ENCODE results near the gene COG1. TPM values are rescaled to one million over a fixed set of nuclear protein-coding genes. Genes with fewer than 3 reads are reported as not detected.

The COG1 gene
- total and polyA plus RNA-seq, 2 donors (not counting 1 experiment from before 2014, with no cell fraction given), result 20.0 to 21.0 TPM

GRCh38 chr17:73226556-73227172 is 33.8 kb downstream of the COG1 start:
- peak overlapping the region; percentile 61 for H3K4me2 ChIP-seq (ENCODE audit: extremely low read depth, insufficient read depth, low read length)
- no peak overlapping the region for H2AFZ ChIP-seq (ENCODE audit: low read length)
- no peaks in the 10 kb centered on the region for H4K20me1 ChIP-seq (ENCODE audit: control insufficient read depth, extremely low read depth, insufficient read depth, low read length)
- H3K79me2 ChIP-seq (ENCODE audit: control insufficient read depth, insufficient read depth, low read length), result peaks cover 57% of the 10 kb centered on the region
- no peaks in the 10 kb centered on the region for H3K9me3 ChIP-seq (ENCODE audit: control insufficient read depth, insufficient read depth, low read depth, low read length)
- H3K9ac ChIP-seq (ENCODE audit: insufficient read depth, low read length), result no peak overlapping the region
- H3K4me1 ChIP-seq (ENCODE audit: control insufficient read depth, extremely low read depth, insufficient read depth, low read length), result peaks cover 22% of the 10 kb centered on the region
- no peak overlapping the region for H3K27ac ChIP-seq (ENCODE audit: insufficient read depth, low read length)
- no peaks in the 10 kb centered on the region for H3K27me3 ChIP-seq (ENCODE audit: control insufficient read depth, insufficient read depth, low read length)
- TF ChIP-seq CTCF (conservative IDR thresholded peaks at IDR 0.05 in 1 of 2, IDR thresholded peaks at IDR 0.05 in 1 of 2; ENCODE audit: low read depth in 1 of 2, low read length in 2 of 2) (no peak), EZH2 (IDR thresholded peaks at IDR 0.05; ENCODE audit: low read length, missing control alignments) (no peak)
- no peaks in the 10 kb centered on the region for H3K36me3 ChIP-seq (ENCODE audit: control insufficient read depth, insufficient read depth, low read length)
- peak overlapping the region in 2 of 4 experiments; percentile 5 for H3K4me3 ChIP-seq (replicated peaks in 1 of 4; ENCODE audit: control extremely low read depth in 1 of 4, insufficient read depth in 1 of 4, low read depth in 3 of 4, low read length in 4 of 4)
- peak in 1 of 2 donors; percentile 44 for DNase-seq (ENCODE audit: low read depth in 2 of 2)

DNA sequence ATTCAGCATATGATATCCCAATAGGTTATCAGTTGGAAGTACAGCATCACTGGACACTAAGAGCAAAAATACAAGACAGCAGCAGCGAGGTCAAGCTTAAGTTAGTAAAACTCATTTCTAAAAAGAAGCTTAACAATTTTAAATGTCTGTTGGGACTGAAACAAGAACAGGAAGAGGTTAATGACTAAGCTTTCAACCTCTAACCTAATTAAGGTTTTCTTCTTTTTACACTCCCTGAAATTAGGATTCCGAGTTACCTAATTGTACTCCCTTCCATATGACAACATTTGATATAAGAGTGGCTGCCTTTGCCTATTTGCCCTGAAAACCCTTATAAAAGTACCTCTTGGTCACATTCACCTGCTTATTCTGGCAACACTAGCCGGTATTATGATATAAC is 34.5 kb downstream of the COG1 start:
- peaks cover 61% of the 10 kb centered on the region for H3K79me2 ChIP-seq (ENCODE audit: control insufficient read depth, insufficient read depth, low read length)
- H3K36me3 ChIP-seq (ENCODE audit: control insufficient read depth, insufficient read depth, low read length), result no peaks in the 10 kb centered on the region
- no peak overlapping the region for H3K27ac ChIP-seq (ENCODE audit: insufficient read depth, low read length)
- H4K20me1 ChIP-seq (ENCODE audit: control insufficient read depth, extremely low read depth, insufficient read depth, low read length), result no peaks in the 10 kb centered on the region
- H3K4me3 ChIP-seq (replicated peaks in 1 of 4; ENCODE audit: control extremely low read depth in 1 of 4, insufficient read depth in 1 of 4, low read depth in 3 of 4, low read length in 4 of 4), result no peak overlapping the region
- peaks cover 22% of the 10 kb centered on the region for H3K4me1 ChIP-seq (ENCODE audit: control insufficient read depth, extremely low read depth, insufficient read depth, low read length)
- H3K27me3 ChIP-seq (ENCODE audit: control insufficient read depth, insufficient read depth, low read length), result no peaks in the 10 kb centered on the region
- H3K4me2 ChIP-seq (ENCODE audit: extremely low read depth, insufficient read depth, low read length), result peak overlapping the region; percentile 61
- DNase-seq (ENCODE audit: low read depth in 2 of 2), result no peak
- TF ChIP-seq CTCF (conservative IDR thresholded peaks at IDR 0.05 in 1 of 2, IDR thresholded peaks at IDR 0.05 in 1 of 2; ENCODE audit: low read depth in 1 of 2, low read length in 2 of 2) (no peak), EZH2 (IDR thresholded peaks at IDR 0.05; ENCODE audit: low read length, missing control alignments) (no peak)
- H3K9ac ChIP-seq (ENCODE audit: insufficient read depth, low read length), result no peak overlapping the region
- no peaks in the 10 kb centered on the region for H3K9me3 ChIP-seq (ENCODE audit: control insufficient read depth, insufficient read depth, low read depth, low read length)
- H2AFZ ChIP-seq (ENCODE audit: low read length), result no peak overlapping the region

GRCh38 chr17:73227944-73228343 is 35.1 kb downstream of the COG1 start:
- no peak for TF ChIP-seq CTCF (conservative IDR thresholded peaks at IDR 0.05 in 1 of 2, IDR thresholded peaks at IDR 0.05 in 1 of 2; ENCODE audit: low read depth in 1 of 2, low read length in 2 of 2)
- TF ChIP-seq EZH2 (IDR thresholded peaks at IDR 0.05; ENCODE audit: low read length, missing control alignments), result no peak
- no peak overlapping the region for H3K27ac ChIP-seq (ENCODE audit: insufficient read depth, low read length)
- H2AFZ ChIP-seq (ENCODE audit: low read length), result no peak overlapping the region
- peaks cover 63% of the 10 kb centered on the region for H3K79me2 ChIP-seq (ENCODE audit: control insufficient read depth, insufficient read depth, low read length)
- peak overlapping the region; percentile 21 for H3K4me2 ChIP-seq (ENCODE audit: extremely low read depth, insufficient read depth, low read length)
- H3K27me3 ChIP-seq (ENCODE audit: control insufficient read depth, insufficient read depth, low read length), result no peaks in the 10 kb centered on the region
- H3K9ac ChIP-seq (ENCODE audit: insufficient read depth, low read length), result no peak overlapping the region
- no peak overlapping the region for H3K4me3 ChIP-seq (replicated peaks in 1 of 4; ENCODE audit: control extremely low read depth in 1 of 4, insufficient read depth in 1 of 4, low read depth in 3 of 4, low read length in 4 of 4)
- no peaks in the 10 kb centered on the region for H3K36me3 ChIP-seq (ENCODE audit: control insufficient read depth, insufficient read depth, low read length)
- H3K4me1 ChIP-seq (ENCODE audit: control insufficient read depth, extremely low read depth, insufficient read depth, low read length), result peaks cover 22% of the 10 kb centered on the region
- H3K9me3 ChIP-seq (ENCODE audit: control insufficient read depth, insufficient read depth, low read depth, low read length), result no peaks in the 10 kb centered on the region
- DNase-seq (ENCODE audit: low read depth in 2 of 2), result no peak
- no peaks in the 10 kb centered on the region for H4K20me1 ChIP-seq (ENCODE audit: control insufficient read depth, extremely low read depth, insufficient read depth, low read length)

Data from fibroblast of lung (primary cell).